NCI-H146 treated with DMSO at 0.1 percent for 48 hours (cell line): ENCODE measurements around the gene TMEM219.
"Not testable (repeated sequence)": the region's sequence is repeated elsewhere in the genome, so short reads cannot be mapped to it uniquely, and the experiment has no call there.

Source experiments
- DNase-seq: peaks from one replicate; lab custom pipeline; 2025; ENCODE audit not compliant: unreplicated experiment; lab: John Stamatoyannopoulos, UW

The TMEM219 gene, protein sequence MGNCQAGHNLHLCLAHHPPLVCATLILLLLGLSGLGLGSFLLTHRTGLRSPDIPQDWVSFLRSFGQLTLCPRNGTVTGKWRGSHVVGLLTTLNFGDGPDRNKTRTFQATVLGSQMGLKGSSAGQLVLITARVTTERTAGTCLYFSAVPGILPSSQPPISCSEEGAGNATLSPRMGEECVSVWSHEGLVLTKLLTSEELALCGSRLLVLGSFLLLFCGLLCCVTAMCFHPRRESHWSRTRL

DNA sequence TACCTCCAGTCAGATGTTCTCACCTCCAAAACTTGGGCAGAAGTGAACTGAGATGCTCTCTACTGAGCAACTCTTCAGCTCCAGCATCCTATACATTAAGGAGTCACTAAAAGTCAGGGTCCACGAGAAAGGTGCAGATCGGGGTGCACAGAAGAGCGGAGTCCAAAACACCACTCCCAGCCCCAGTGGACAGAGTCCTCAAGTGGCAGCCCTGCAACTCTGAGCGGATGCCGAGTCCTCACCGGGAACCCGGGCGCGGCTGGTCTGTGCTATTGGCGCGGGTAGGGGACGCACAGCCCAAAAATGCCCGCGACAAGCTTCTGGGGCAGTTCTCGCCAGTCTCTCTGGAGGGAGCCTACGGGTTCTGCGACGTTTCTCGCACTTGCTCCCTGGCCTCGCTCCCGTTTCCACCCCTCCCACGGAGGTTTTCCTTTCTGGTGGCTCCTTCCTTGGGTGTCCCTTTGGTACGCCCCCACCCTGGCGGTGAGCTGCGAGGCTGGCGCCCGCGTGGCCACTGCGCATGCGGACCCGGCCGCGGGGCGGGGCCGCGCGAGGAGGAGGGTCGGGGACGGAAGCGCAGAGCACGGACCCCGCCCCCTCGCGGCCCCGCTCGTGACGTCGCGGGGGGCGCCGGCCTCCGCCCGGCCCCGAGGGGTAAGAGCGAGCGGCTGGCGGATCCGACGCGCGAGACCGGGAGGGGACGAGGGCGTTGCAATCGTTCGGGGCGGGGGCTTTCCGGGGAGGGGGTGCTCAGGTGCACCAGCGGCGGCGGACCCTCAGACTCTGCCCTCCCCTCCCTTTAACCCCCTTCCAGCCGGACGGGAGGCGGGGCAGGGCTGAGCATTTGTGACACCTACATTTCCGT, at the start of gene TMEM219:
Gene TMEM219, plus strand, starts transcription at position 601 of the 865 bp plus-strand sequence. CDS start 1,065 bp downstream, outside the sequence.
- peak; percentile 84 for DNase-seq

DNA sequence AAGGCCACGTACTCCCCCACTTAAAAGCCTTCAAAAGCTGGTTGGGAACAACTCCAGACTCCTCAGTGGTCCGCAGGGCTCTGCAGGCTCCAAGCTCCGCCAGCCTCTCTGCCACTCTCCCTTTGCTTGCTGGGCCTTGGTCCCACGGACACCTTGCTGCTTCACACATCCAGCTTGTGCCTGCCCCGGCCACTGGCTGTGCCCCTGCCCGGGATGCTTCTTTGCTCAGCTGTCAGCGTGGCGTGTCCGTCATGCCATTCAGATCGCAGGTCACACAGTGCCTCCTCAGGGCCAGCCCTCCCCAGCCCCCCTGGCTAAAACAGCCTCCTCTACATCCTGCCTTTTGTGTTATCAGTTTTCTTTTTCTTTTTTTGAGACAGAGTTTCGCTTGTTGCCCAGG, 49.8 kb upstream of the TMEM219 start:
- DNase-seq, result peak; percentile 71

DNA sequence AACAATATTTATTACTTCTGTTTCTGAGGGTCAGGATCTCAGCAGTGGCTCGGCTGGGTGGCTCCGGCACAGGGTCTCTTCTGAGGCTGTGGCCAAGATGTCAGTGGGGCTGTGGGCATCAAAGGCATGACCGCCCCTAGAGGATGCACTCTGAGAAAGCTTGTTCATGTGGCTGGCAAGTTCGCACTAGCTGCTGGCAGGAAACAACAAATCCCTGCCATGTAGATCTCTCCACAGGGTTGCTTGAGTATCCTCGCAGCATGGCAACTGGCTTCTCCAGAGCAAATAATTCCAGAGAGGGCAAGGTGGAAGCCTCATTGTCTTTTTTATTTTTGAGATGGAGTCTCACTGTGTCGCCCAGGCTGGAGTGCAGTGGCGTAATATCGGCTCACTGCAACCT, 48.4 kb upstream of the TMEM219 start:
- DNase-seq, result no peak

DNA sequence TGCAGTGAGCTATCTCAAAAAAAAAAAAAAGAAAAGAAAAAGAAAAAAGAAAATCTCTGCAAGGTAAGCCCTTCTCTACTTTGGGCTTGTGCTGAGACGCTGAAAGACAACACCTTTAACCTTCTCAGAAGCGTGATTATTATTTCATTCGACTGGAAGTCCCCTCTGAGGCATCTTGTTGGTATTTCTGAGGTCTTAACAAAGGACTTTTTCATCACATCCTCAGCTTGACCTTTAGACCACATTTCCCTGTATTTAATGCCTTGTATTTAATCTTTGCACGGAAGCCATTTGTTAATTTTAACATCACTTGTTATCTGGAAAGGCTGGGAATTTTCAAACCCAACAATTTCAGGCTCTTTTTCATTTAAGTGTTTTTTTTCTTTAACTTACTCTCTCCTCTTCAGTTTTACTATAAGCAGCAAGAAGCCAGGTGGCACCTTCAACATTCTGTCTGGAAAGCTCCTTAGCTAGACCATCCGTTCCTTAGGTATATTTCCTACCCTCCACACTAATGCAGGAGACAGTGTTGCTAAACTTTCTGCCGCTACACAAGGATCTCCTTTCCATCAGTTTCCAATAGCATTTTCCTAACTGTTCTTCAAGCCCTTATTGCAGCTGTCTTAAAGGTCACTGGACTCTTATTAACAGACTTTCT, 46.2 kb upstream of the TMEM219 start:
- DNase-seq, result no peak

DNA sequence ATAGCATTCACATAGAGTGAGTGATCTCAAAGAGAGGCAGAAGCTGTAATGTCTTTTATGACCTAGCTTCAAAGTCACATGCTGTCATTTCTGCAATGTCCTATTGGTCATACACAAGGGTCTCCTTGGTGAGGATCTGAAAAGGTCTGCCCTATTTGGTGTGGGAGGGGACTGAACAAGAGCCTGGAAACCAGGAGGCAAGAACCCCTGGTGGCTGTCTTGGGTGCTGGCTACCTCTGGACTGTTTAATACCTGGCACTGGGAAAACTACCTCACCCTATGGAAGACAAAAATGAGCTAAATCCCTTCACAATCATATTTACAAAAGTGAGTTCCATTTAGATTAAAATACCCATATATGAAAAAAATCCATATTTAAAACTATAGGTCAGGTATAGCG, 44.9 kb upstream of the TMEM219 start:
- DNase-seq, result no peak

DNA sequence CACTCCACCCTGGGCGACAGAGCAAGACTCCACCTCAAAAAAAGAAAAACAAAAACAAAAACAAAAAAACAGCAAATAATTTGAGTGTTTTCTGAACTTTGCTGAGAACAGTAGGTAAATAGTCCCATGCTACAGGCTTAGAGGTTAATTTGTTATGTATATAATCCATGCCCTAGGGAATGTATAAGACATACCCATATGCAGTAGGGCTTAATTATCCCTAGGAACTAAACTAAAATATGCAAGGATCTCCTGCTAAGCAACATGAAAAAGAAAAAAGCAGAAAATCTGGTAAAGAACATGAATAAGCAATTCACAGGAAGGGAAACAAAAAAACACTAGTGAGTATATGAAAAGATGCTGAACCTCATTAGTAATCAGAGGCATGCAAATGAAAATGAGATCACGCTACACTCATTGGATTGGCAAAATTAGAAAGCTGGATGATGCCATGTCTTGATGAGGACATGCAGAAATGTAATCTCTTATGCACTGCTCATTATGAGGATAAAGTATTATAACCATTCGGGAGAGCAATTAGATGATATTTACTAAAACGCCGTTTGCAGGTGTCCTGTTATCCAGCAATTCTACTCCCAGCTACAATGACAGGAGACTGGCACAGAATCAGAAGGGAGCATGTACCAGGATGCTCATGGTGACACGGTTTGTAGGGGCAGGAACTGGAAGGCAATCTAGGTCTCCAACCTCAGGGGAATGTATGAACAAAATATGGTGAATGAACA, 41.4 kb upstream of the TMEM219 start:
- no peak for DNase-seq

DNA sequence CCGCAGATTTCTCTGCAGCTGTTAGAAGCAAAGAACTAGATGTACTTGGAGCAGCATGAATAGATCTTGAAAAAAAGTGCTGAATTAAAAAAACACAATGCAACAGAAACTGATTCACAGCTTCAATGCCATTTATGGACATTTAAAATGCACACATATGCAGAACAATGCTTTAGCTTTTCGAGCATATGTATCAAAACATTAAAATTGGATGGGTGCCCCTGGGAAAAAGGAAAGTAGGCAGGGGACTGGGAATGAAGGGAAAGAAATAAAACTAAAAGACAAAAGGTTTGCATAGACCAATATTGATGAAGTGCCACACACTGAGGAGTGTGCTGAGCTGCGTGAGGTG, 40.9 kb upstream of the TMEM219 start:
- DNase-seq, result no peak

DNA sequence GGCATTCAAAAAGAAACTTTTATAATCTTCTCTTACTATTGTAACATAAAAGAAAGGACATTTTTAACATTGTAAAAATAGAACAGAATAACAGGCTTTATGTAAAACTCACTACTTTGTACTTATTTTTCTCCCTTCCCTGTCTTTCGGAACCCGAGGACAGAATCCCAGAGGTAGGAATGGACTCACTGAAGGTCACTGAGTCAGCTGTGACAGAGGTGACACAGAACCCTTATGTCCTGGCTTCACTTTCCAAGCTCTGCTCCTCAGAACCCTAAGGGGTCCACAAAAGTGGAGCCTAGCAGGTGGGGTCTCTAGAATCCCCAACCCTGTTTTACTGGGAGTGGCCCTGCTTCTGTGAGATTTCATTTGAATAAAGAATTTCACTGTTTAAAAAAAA, 39.6 kb upstream of the TMEM219 start:
- DNase-seq, result no peak

DNA sequence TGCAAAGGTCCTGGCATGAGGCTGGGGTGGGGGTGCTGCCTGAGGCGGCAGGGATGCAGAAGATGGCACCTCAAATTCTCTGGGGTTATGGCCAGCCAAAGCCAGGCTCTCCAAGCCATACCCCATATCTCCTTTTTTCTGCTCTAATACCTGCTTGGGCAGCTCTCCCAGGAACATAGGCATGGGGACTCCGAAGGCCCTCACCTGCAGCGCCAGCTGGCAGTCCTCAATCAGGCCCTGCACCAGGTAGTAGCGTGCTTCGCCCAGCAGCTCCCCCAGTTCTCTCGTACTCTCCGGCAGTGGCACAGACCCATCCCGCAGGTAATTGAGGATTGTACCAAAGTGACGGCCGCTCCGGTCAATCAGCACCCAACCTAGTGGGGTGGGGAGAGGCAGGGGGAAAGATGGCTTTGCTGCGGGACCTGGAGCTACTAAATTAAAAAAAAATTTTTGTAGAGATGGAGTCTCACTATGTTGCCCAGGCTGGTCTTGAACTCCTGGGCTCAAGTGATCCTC, 38.8 kb upstream of the TMEM219 start:
- DNase-seq, result no peak

DNA sequence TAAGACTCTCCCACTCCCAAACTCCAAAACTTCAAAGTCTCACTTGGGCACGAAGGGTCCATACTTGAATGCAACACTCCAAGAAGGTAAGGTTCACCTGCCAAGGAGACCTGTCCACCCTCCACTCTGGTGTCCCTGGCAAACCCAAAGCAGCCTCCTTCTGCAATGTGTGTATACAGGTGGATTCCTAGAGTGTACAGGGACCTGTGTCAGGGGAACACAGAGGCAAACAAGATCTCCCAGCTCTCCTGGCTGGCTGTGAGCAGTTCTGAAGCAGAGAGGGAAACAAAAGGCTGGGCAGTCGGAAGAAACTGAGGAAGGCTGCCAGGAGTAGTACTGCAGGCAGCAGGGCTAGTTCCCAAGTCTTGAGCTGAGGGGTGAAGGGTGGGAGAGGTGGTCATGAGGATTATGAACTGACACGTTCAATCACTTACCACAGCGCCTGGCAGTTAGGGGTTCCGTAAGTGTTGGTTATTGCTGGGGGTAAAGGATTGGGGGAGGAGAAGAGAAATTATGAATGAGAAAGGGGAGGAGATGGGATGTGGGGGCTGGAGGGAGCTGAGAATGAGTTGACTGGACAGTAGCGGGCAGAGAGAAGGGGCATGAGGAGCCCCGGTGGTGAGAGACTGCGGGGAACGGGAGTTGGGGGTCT, 36.6 kb upstream of the TMEM219 start:
- DNase-seq, result no peak

DNA sequence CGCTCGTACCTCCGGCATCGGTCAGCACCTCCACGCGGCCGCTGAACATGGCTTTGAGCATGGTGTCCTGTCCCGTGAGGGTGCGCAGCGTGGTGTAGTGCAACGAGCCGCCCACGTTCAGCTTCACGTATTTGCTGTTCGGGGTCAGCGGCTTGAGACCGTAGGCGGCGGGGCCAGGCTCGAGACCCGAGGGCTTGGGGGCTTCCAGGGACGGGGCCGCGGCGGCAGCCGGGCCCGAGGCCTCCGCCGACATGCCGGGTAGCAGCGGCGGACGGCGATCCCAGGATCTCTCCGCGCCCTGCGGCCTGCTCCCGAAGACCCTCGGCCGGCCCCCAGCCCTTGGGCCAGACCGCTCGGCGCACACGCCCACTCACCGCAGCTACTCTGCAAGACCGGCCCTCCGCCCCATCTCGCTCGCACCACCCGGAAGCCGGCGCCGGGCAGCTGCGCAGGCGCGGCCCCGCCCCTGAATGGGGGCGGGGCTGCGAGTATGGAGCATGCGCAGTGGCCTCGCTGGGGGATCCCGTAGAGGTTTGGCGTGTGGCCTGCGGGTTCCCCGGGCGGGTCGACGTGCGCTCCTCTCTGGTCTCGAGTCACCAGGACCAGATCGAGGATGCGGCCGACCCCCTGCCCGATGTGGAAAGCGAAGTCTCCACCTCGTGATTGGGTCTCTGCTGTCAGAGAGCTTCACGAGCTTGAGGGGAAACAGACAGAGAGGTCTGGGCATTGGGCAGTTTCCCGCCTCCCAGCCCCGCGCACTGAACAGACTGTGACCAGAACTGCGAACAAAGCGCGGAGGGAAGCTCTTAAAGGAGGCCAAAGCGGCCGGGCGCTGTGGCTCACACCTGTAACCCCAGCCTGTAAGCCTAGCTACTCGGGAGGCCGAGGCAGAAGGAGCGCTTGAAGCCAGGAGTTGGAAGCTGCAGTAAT, 35.8 kb upstream of the TMEM219 start, which contains the start of gene KCTD13:
Gene KCTD13, minus strand, starts transcription at position 446 of the 930 bp plus-strand sequence. Its CDS starts 193 bp downstream, at position 253.
- peak; percentile 88 for DNase-seq

DNA sequence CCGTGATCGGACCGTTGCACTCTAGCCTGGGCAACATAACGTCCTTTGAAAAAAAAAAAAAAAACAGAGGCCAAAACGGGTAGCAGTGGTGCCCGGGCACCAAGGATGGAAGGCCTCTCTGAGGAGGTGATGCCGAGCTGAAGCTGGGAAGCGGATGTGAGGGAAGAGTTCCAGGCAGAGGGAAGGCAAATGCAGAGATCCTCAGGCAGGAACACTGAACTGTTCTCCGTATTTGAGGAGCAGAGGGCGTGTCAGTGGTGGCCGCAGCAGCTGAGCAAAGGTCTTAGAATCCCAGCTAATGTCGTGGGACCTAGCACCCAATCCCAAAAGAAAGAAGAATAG, 35.2 kb upstream of the TMEM219 start:
- peak; percentile 51 for DNase-seq

DNA sequence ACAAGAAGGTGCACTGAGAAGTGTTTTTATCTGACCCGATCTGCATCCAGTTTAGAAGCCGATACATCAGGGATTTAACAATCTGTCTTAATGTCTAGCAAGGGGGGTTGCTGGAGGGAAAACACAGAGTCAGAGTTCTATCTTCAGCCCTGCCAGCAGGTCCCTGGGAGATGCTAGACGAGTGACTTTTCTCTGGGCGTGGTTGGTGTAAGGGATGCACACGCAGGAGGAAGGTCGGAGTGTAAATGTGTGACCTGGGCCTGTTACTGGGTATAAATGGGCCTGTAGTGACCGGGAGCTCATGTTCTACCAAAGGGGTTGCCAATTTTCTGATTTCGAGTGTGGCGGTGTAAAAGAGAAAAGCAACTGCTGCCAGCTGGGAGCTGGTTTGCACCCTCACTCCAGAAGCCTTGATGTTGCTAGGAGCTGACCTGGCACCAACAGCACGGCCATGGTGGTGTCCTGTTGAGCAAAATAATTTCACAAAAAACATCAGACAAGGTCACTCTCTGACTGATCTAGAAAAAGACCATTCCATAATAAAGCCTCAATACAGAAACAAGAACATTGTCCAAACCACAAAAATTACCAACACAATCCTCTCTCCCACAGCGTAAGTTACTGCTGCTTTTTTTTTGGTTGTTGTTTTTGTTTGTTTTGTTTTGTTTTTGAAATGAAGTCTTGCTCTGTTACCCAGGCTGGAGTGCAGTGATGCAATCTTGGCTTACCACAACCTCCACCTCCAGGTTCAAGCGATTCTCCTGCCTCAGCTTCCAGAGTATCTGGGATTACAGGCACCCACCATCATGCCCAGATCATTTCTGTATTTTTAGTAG, 34.6 kb upstream of the TMEM219 start:
- no peak for DNase-seq

DNA sequence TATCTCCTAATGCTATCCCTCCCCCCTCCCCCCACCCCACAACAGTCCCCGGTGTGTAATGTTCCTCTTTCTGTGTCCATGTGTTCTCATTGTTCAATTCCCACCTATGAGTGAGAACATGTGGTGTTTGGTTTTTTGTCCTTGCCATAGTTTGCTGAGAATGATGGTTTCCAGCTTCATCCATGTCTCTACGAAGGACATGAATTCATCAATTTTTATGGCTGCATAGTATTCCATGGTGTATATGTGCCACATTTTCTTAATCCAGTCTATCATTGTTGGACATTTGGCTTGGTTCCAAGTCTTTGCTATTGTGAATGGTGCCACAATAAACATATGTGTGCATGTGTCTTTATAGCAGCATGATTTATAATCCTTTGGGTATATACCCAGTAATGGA, 30.1 kb upstream of the TMEM219 start:
- not testable (repeated sequence) for DNase-seq

DNA sequence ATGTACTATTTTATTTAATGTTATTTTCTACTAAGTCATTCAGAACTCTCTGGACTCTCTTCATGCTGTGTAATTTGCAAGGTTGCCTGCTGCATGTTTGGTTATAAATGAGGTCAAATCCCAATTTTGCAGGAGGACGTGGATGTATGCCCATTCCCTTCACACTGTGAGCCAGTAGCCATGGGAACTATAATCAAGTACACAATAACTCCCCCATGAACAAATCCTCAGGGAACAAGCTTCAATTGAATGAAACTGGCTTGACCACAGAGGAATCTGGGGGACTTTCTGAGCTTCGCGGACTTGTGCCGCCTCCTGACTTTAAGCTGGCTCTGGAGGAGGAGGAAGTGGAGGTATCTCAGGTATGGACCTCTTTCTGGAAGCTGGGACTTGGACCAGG, 21.2 kb upstream of the TMEM219 start:
- no peak for DNase-seq

DNA sequence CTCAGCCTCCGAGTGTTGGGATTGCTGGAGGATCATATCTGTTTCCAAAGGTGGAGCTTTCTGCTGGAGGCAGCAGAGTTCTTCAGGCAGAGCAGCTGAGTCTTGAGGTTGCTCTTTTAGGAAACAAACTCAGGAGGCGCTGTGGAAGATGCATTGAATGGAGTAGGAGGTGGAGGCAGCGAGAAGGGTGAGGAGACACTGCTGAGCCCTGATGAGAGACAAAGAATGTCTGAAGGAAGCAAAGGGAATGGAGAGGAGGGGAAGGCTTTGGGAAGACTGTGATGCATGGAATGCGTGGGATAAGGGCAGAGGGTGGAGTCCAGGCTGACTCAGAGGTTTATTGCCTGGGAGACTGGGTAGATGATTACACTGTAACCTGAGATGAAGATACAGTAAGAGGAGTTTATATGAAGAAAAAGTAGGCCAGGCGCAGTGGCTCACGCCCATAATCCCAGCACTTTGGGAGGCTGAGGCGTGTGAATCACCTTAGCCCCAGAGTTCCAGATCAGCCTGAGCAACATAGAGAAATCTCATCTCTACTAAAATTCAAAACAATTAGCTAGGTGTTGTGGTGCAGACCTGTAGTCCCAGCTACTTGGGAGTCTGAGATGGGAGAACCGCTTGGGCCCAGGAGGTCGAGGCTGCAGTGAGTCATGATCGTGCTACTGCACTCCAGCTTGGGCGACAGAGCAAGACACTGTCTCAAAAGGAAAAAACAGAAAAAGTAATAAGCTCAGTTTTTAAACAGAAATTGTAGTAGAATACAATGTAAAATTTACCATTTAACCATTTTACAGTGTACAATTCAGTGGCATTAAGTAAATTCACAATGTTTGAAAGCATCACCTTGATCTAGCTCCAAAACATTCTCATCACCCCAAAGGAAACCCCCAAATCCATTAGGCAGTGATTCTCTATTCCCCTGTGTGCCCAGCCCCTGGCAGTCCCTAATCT, 17.8 kb upstream of the TMEM219 start:
- DNase-seq, result peak; percentile 80

DNA sequence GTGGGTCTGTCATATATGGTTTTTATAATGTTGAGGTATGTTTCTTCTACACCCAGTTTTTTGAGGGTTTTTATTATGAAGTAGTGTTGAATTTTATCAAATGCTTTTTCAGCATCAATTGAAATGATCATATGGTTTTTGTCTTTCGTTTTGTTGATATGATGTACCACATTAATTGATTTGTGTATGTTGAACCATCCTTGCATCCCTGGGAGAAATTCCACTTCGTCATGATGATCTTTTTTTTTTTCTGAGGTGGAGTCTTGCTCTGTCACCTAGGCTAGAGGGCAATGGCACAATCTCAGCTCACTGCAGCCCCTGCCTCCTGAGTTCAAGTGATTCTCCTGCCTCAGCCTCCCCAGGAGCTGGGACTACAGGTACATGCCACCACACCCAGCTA, 14.0 kb upstream of the TMEM219 start:
- DNase-seq, result no peak
